H1 (cell line): ENCODE measurements around the gene CHCHD3. TPM values are rescaled to one million over a fixed set of nuclear protein-coding genes. Genes with fewer than 3 reads are reported as not detected.

Source experiments
- CTCF ChIA-PET: fragments of 300-600 bp; sonication (Branson Sonifier 250); formaldehyde crosslinking; loops from one replicate; lab custom pipeline; 2021; ENCODE audit not compliant: partially characterized antibody; lab: Charles Lee
- POLR2A ChIA-PET: fragments of 300-600 bp; sonication (Branson Sonifier 250); formaldehyde crosslinking; loops from one replicate; lab custom pipeline; 2021; ENCODE audit warnings: inconsistent platforms; ENCODE audit not compliant: partially characterized antibody; lab: Charles Lee
- DNase-seq, 2 experiments: peaks; one replicate each; pipeline versions ENCODE4 v3.0.0 to v3.0.0-alpha.2; 2010 to 2022; ENCODE audit warnings: low spot score in 2 of 2, low read depth in 1 of 2, mixed read lengths in 1 of 2
- FAIRE-seq: peaks from 2 replicates; lab custom pipeline; 2011; peaks lifted over from hg19 to GRCh38; lab: Jason Lieb, UNC
- H2AFZ ChIP-seq: 2 replicates; pipeline ENCODE4 v1.8.1; 2012; ENCODE audit warnings: low read length, inconsistent platforms
- H2AK5ac ChIP-seq: 2 replicates; pipeline ENCODE4 v1.6.1; 2013; ENCODE audit warnings: low read depth, low read length
- H2BK120ac ChIP-seq: replicated peaks from 2 replicates; pipeline ENCODE3; 2013; ENCODE audit warnings: low read depth, low read length, inconsistent platforms
- H2BK12ac ChIP-seq: 2 replicates; pipeline ENCODE4 v1.6.1; 2013; ENCODE audit warnings: low read depth, low read length
- H2BK15ac ChIP-seq: 2 replicates; pipeline ENCODE4 v1.6.1; 2013; ENCODE audit warnings: low read length
- H2BK20ac ChIP-seq: 2 replicates; pipeline ENCODE4 v1.6.1; 2013; ENCODE audit warnings: low read length
- H2BK5ac ChIP-seq: 2 replicates; pipeline ENCODE4 v1.6.1; 2013; ENCODE audit warnings: low read depth, low read length
- H3K14ac ChIP-seq: 2 replicates; pipeline ENCODE4 v1.6.1; 2013; ENCODE audit warnings: inconsistent platforms; ENCODE audit not compliant: insufficient read length
- H3K18ac ChIP-seq: 2 replicates; pipeline ENCODE4 v1.6.1; 2013; ENCODE audit warnings: low read length; ENCODE audit errors: extremely low read depth
- H3K23ac ChIP-seq: 2 replicates; pipeline ENCODE4 v1.6.1; 2013; ENCODE audit warnings: inconsistent platforms; ENCODE audit not compliant: insufficient read length
- H3K23me2 ChIP-seq: 2 replicates; pipeline ENCODE4 v1.6.1; 2013; ENCODE audit warnings: low read depth, low read length
- H3K27ac ChIP-seq: 2 replicates; pipeline ENCODE4 v1.6.1; 2011; ENCODE audit warnings: low read depth, low read length, inconsistent platforms
- H3K27me3 ChIP-seq, 4 experiments: replicated peaks in 1 of 4; 1 replicate in 1 of 4; 2 replicates in 3 of 4; pipeline versions ENCODE4 v1.6.1 to v1.8.1; 2011 to 2013; ENCODE audit warnings: low read length in 3 of 4, mild to moderate bottlenecking in 3 of 4, inconsistent platforms in 2 of 4, mixed read lengths in 2 of 4, moderate library complexity in 1 of 4; ENCODE audit not compliant: control insufficient read depth in 3 of 4, insufficient read depth in 3 of 4; ENCODE audit errors: extremely low read depth in 1 of 4
- H3K36me3 ChIP-seq, 4 experiments: 2 replicates each; pipeline versions ENCODE4 v1.6.1 to v1.8.1; 2011 to 2013; ENCODE audit warnings: mild to moderate bottlenecking in 4 of 4, low read length in 3 of 4, moderate library complexity in 2 of 4, control low read depth in 1 of 4, inconsistent platforms in 1 of 4; ENCODE audit not compliant: insufficient read depth in 4 of 4, control insufficient read depth in 2 of 4
- H3K4ac ChIP-seq: replicated peaks from 2 replicates; pipeline ENCODE3; 2013; ENCODE audit warnings: low read length, low read depth, mixed read lengths, inconsistent platforms; ENCODE audit not compliant: insufficient read length
- H3K4me1 ChIP-seq, 4 experiments: replicated peaks in 1 of 4; 1 replicate in 1 of 4; 2 replicates in 3 of 4; pipeline versions ENCODE4 v1.6.1 to v1.8.1; 2011 to 2013; ENCODE audit warnings: low read length in 3 of 4, inconsistent platforms in 2 of 4, mixed read lengths in 1 of 4; ENCODE audit not compliant: insufficient read depth in 4 of 4, control insufficient read depth in 3 of 4
- H3K4me2 ChIP-seq, 2 experiments: 2 replicates each; pipeline versions ENCODE4 v1.6.1 to v1.8.1; 2011 to 2013; ENCODE audit warnings: low read depth in 2 of 2, low read length in 2 of 2, control low read depth in 1 of 2, inconsistent platforms in 1 of 2, mild to moderate bottlenecking in 1 of 2; ENCODE audit not compliant: insufficient read depth in 1 of 2
- H3K4me3 ChIP-seq, 4 experiments: fragments of 200-600, 300-600 bp in 1 of 4; sonication (generic), shearing (Covaris generic), sonication (Bioruptor Twin) in 1 of 4; 2 replicates each; pipeline versions ENCODE4 v1.5.1 to v1.8.1; 2011 to 2016; ENCODE audit warnings: low read length in 4 of 4, low read depth in 3 of 4, control low read depth in 2 of 4, inconsistent platforms in 2 of 4, mild to moderate bottlenecking in 2 of 4, mixed read lengths in 1 of 4, moderate library complexity in 1 of 4; ENCODE audit not compliant: insufficient read depth in 2 of 4; ENCODE audit errors: extremely low read depth in 1 of 4
- H3K56ac ChIP-seq: replicated peaks from 2 replicates; pipeline ENCODE3; 2013; ENCODE audit warnings: low read depth, mild to moderate bottlenecking, mixed read lengths, low read length, inconsistent platforms; ENCODE audit not compliant: insufficient read length
- H3K79me1 ChIP-seq: 2 replicates; pipeline ENCODE4 v1.6.1; 2013; ENCODE audit warnings: low read depth, low read length, control low read depth
- H3K79me2 ChIP-seq, 2 experiments: 2 replicates each; pipeline versions ENCODE4 v1.6.1 to v1.8.1; 2012 to 2013; ENCODE audit warnings: low read length in 2 of 2, mild to moderate bottlenecking in 2 of 2, inconsistent platforms in 1 of 2; ENCODE audit not compliant: insufficient read depth in 2 of 2, control insufficient read depth in 1 of 2
- H3K9ac ChIP-seq, 4 experiments: replicated peaks in 1 of 4; 1 replicate in 1 of 4; 2 replicates in 3 of 4; pipeline versions ENCODE4 v1.6.1 to v1.8.1; 2011 to 2013; ENCODE audit warnings: low read depth in 3 of 4, low read length in 3 of 4, control low read depth in 2 of 4, mild to moderate bottlenecking in 2 of 4, moderate library complexity in 2 of 4, inconsistent platforms in 1 of 4; ENCODE audit errors: extremely low read depth in 1 of 4
- H3K9me3 ChIP-seq, 2 experiments: 2 replicates each; pipeline versions ENCODE4 v1.6.1 to v1.8.1; 2012 to 2013; ENCODE audit warnings: mild to moderate bottlenecking in 2 of 2, moderate library complexity in 2 of 2, control low read depth in 1 of 2, inconsistent platforms in 1 of 2, low read depth in 1 of 2, low read length in 1 of 2, mixed read lengths in 1 of 2; ENCODE audit not compliant: insufficient read depth in 2 of 2
- H4K20me1 ChIP-seq, 2 experiments: replicated peaks in 1 of 2; 2 replicates each; pipeline versions ENCODE3 to v1.8.1; 2011 to 2013; ENCODE audit warnings: inconsistent platforms in 2 of 2, low read length in 2 of 2, mild to moderate bottlenecking in 1 of 2; ENCODE audit not compliant: insufficient read depth in 2 of 2, control insufficient read depth in 1 of 2
- H4K5ac ChIP-seq: 2 replicates; pipeline ENCODE4 v1.6.1; 2013; ENCODE audit warnings: low read length, low read depth, mixed read lengths, inconsistent platforms; ENCODE audit not compliant: insufficient read length
- H4K8ac ChIP-seq: 2 replicates; pipeline ENCODE4 v1.8.0; 2013; ENCODE audit warnings: mild to moderate bottlenecking, moderate library complexity, low read length, inconsistent platforms; ENCODE audit not compliant: insufficient read depth; ENCODE audit errors: extremely low read depth
- H4K91ac ChIP-seq: replicated peaks from 2 replicates; pipeline ENCODE3; 2013; ENCODE audit warnings: low read length, mixed read lengths, inconsistent platforms; ENCODE audit not compliant: insufficient read length
- POLR2A ChIP-seq, 2 experiments: IDR thresholded peaks; 1 replicate in 1 of 2; 2 replicates in 1 of 2; pipeline ENCODE4 v1.6.1; 2011; ENCODE audit warnings: low read depth in 2 of 2, low read length in 2 of 2, mild to moderate bottlenecking in 2 of 2; ENCODE audit errors: control extremely low read depth in 1 of 2
- RBBP5 ChIP-seq: IDR thresholded peaks from 2 replicates; pipeline ENCODE4 v1.7.1; 2012; ENCODE audit warnings: low read depth, mild to moderate bottlenecking, inconsistent platforms, low read length, moderate library complexity, borderline replicate concordance
- WGBS, 2 experiments: shearing (Covaris generic) in 1 of 2; methylation state at CpG; one replicate each; pipeline versions ENCODE4 v1.1.6 to v1.1.7; 2013 to 2015; ENCODE audit warnings: low lambda C conversion rate in 2 of 2, mixed read lengths in 2 of 2, inconsistent platforms in 1 of 2, low coverage in 1 of 2, missing lambda C conversion rate in 1 of 2; ENCODE audit not compliant: insufficient replicate concordance in 2 of 2, insufficient coverage in 1 of 2, insufficient read length in 1 of 2; ENCODE audit errors: extremely low coverage in 1 of 2, missing lambda C conversion rate in 1 of 2; 5-methylcytosine and 5-hydroxymethylcytosine counted together
- polyA plus RNA-seq, 7 experiments: library from polyadenylated mRNA; depleted of rRNA in 3 of 7; stranded (reverse) in 5 of 7; unstranded in 2 of 7; fragments of >200 nt in 5 of 7; fragments of 200-250 nt in 2 of 7; gene quantifications; 1 replicate in 5 of 7; 2 replicates in 1 of 7; 4 replicates in 1 of 7; pipeline versions ENCODE4 v1.2.1 to v1.2.3, GENCODE V29; 2011 to 2013; ENCODE audit warnings: missing spikeins in 2 of 7, mixed read lengths in 2 of 7
- total RNA-seq: library from RNA; stranded (reverse); fragmentation: NEBNext Ultra II Directional; extraction: Animal tissue kit (Norgen Biotek cat#: 25700); gene quantifications from 2 replicates; pipeline ENCODE4 v1.2.1, GENCODE V29; 2021
- TF ChIP-seq, protein P1 (sequence below): IDR thresholded peaks from 2 replicates; pipeline ENCODE4 v1.6.1; 2012; ENCODE audit warnings: inconsistent platforms

Gene CHCHD3
- total and polyA plus RNA-seq, 2 of the 8 experiments (the other 6 are each of a cell fraction or from before 2014, with no cell fraction given), result 42.9 to 137 TPM

DNA sequence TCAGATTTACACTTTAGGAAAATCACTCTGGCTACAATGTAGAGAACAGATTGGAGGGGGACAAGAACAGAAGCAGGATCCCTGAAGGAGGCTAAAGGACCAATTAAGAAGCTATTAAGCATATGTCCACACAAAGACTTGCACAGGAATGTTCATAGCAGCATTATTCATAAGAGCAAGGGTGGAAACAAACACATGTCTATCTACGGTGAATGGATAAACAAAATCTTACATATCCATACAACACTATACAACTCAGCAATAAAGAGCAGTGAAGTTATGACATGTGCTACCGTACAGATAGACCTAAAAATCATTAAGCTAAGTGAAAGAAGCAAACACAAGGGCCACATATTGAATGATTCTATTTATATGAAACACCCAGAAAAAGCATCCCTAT lies 10.4 kb downstream of the CHCHD3 start:
- H2BK5ac ChIP-seq, result no peak overlapping the region
- H2AFZ ChIP-seq, result no peak overlapping the region
- H2BK15ac ChIP-seq, result no peak overlapping the region
- DNase-seq (no peak), FAIRE-seq (no peak)
- H2AK5ac ChIP-seq, result no peak overlapping the region
- no peak overlapping the region for H4K91ac ChIP-seq
- no peak overlapping the region for H3K23ac ChIP-seq
- no peak overlapping the region for H3K4ac ChIP-seq
- H2BK120ac ChIP-seq, result no peak overlapping the region
- no peak overlapping the region for H4K8ac ChIP-seq
- H3K27me3 ChIP-seq, result no peaks in the 10 kb centered on the region
- WGBS, 2 experiments, result 92% methylated on average over 2 of the region's 2 CpGs; no CpG with 5 or more reads in 1 of the 2 experiments
- peaks cover 9 to 13% of the 10 kb centered on the region in 2 experiments for H4K20me1 ChIP-seq
- H3K4me3 ChIP-seq, result no peak overlapping the region
- ChIA-PET POLR2A (interaction anchor here (1.1 to 1.7 kb wide), 2 partner anchors 11 to 13 kb away, joined by 3 to 6 read pairs; partner anchors contain the start of gene CHCHD3), CTCF (interaction anchor here (1.5 kb wide), 1 partner anchor 68 kb away, joined by 4 read pairs; no protein-coding TSS in a partner anchor)
- no peaks in the 10 kb centered on the region for H3K9me3 ChIP-seq
- no peak overlapping the region for H3K14ac ChIP-seq
- H3K79me1 ChIP-seq, result peaks cover 13% of the 10 kb centered on the region
- no peak overlapping the region for H4K5ac ChIP-seq
- 0 out of 2 replicates have a peak overlapping the region, but pooled peaks have one; percentile 39 for H2BK12ac ChIP-seq
- no peak overlapping the region for H2BK20ac ChIP-seq
- H3K4me1 ChIP-seq, result peaks cover 0 to 3% (median 1%) of the 10 kb centered on the region in 4 experiments; a peak in 2 of 7 replicates
- H3K23me2 ChIP-seq, result no peaks in the 10 kb centered on the region
- H3K4me2 ChIP-seq, result no peak overlapping the region; a peak in 1 of 4 replicates
- peaks cover 21 to 88% of the 10 kb centered on the region in 2 experiments for H3K79me2 ChIP-seq
- no peak overlapping the region for H3K56ac ChIP-seq
- no peak overlapping the region for H3K27ac ChIP-seq
- no peak overlapping the region for H3K18ac ChIP-seq
- H3K9ac ChIP-seq, result no peak overlapping the region
- peaks cover 5 to 31% (median 10%) of the 10 kb centered on the region in 4 experiments; a peak in 7 of 8 replicates for H3K36me3 ChIP-seq
- TF ChIP-seq POLR2A (IDR thresholded peaks at IDR 0.05; ENCODE audit: control extremely low read depth in 1 of 2, low read depth in 2 of 2, low read length in 2 of 2) (no peak), RBBP5 (no peak)
- TF ChIP-seq, protein P1, sequence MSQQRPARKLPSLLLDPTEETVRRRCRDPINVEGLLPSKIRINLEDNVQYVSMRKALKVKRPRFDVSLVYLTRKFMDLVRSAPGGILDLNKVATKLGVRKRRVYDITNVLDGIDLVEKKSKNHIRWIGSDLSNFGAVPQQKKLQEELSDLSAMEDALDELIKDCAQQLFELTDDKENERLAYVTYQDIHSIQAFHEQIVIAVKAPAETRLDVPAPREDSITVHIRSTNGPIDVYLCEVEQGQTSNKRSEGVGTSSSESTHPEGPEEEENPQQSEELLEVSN, result no peak
